Measurements from ENCODE around the gene CTDSPL2.
A peak's percentile ranks its signal among the peaks of the same experiment; 100 is the strongest.
"Not testable (repeated sequence)": the region's sequence is repeated elsewhere in the genome, so short reads cannot be mapped to it uniquely, and the experiment has no call there.

The CTDSPL2 gene

GRCh38 chr15:44485880-44486279, 58.5 kb downstream of the CTDSPL2 start:
- no peak for DNase-seq (ENCODE audit: low read depth in 2 of 2)

GRCh38 chr15:44489464-44489863, 62.0 kb downstream of the CTDSPL2 start:
- DNase-seq (ENCODE audit: low read depth in 2 of 2) = no peak

- no peak for DNase-seq (ENCODE audit: low read depth in 2 of 2)
Measured at GRCh38 chr15:44490622-44491021, 63.2 kb downstream of the CTDSPL2 start.

- DNase-seq (ENCODE audit: low read depth in 2 of 2) = no peak
Measured at GRCh38 chr15:44492040-44492439, 64.6 kb downstream of the CTDSPL2 start.

GRCh38 chr15:44492672-44493071, 65.2 kb downstream of the CTDSPL2 start:
- no peak for DNase-seq (ENCODE audit: low read depth in 2 of 2)

- no peak for DNase-seq (ENCODE audit: low read depth in 2 of 2)
Measured at GRCh38 chr15:44495562-44495961, 68.1 kb downstream of the CTDSPL2 start.

- DNase-seq (ENCODE audit: low read depth in 2 of 2) = no peak
Measured at GRCh38 chr15:44500555-44500954, 73.1 kb downstream of the CTDSPL2 start.

- DNase-seq (ENCODE audit: low read depth in 2 of 2) = no peak
Measured at GRCh38 chr15:44501768-44502366, 74.4 kb downstream of the CTDSPL2 start.

- DNase-seq (ENCODE audit: low read depth in 2 of 2) = no peak
Measured at GRCh38 chr15:44516436-44516835, 89.0 kb downstream of the CTDSPL2 start.

- DNase-seq (ENCODE audit: low read depth in 2 of 2) = no peak
Measured at GRCh38 chr15:44519537-44519936, 92.1 kb downstream of the CTDSPL2 start.

- DNase-seq (ENCODE audit: low read depth in 2 of 2) = no peak
Measured at GRCh38 chr15:44525018-44525417, 97.6 kb downstream of the CTDSPL2 start.

GRCh38 chr15:44527241-44527640, 99.8 kb downstream of the CTDSPL2 start:
- DNase-seq (ENCODE audit: low read depth in 2 of 2) = no peak

- no peak for DNase-seq (ENCODE audit: low read depth in 2 of 2)
Measured at GRCh38 chr15:44529864-44530604, 102.6 kb downstream of the CTDSPL2 start.

- DNase-seq (ENCODE audit: low read depth in 2 of 2) = no peak
Measured at GRCh38 chr15:44530653-44531052, 103.2 kb downstream of the CTDSPL2 start.

- not testable (repeated sequence) for DNase-seq (ENCODE audit: low read depth in 2 of 2)
Measured at GRCh38 chr15:44532275-44532674, 104.8 kb downstream of the CTDSPL2 start.

- DNase-seq (ENCODE audit: low read depth in 2 of 2) = no peak
Measured at GRCh38 chr15:44532689-44533088, 105.3 kb downstream of the CTDSPL2 start.

- DNase-seq (ENCODE audit: low read depth in 2 of 2) = no peak
Measured at GRCh38 chr15:44535092-44535491, 107.7 kb downstream of the CTDSPL2 start.

- peak in 1 of 2 donors; percentile 23 for DNase-seq (ENCODE audit: low read depth in 2 of 2)
Measured at GRCh38 chr15:44535523-44536301, 108.3 kb downstream of the CTDSPL2 start.

GRCh38 chr15:44536302-44536961, 109.0 kb downstream of the CTDSPL2 start:
- DNase-seq (ENCODE audit: low read depth in 2 of 2) = no peak

- DNase-seq (ENCODE audit: low read depth in 2 of 2) = peak; percentile 89 to 90
Measured at GRCh38 chr15:44536962-44537734, 109.7 kb downstream of the CTDSPL2 start, which contains the start of gene EIF3J. EIF3J (plus strand) TSS chr15:44537147; CDS start chr15:44537195, 48 bp downstream.

- DNase-seq (ENCODE audit: low read depth in 2 of 2) = no peak
Measured at GRCh38 chr15:44537735-44538240, 110.4 kb downstream of the CTDSPL2 start.
